Measurements from ENCODE around the gene FLNA.

DNA sequence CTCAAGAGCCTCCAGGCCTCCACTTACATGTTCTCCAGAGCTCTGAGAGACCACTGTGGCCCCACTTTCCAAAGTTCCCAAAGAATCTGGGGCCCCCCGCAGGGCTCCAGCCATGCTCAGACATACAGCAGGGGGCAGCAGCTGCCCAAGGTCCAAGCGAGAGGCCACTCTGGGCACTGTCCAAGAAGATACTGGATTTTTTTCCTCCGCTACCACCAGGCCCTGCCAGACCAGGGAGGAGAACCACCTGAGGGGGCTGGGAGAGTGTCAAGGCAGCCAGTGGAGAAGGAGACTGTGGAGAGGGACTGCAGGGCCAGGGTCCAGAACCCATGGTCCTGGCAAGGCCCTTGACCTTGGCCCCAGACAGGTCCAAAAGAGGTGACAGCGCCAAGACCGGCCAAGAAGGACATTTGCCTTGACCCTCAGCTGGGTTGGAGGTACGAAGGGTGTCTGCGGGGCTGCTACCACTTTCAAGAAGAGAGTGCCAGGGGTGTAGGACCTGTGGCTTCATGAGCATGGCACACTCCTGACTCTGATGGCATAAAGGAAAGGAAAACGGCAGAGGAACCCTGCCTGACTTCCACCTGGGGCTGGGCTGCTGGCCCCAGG lies 10.0 kb upstream of the FLNA start:
- TF ChIP-seq POLR2A (IDR thresholded peaks at IDR 0.05) (no peak), EP300 (IDR thresholded peaks at IDR 0.05) (no peak), POLR2AphosphoS5 (IDR thresholded peaks at IDR 0.05) (no peak)
- TF ChIP-seq, protein P1, sequence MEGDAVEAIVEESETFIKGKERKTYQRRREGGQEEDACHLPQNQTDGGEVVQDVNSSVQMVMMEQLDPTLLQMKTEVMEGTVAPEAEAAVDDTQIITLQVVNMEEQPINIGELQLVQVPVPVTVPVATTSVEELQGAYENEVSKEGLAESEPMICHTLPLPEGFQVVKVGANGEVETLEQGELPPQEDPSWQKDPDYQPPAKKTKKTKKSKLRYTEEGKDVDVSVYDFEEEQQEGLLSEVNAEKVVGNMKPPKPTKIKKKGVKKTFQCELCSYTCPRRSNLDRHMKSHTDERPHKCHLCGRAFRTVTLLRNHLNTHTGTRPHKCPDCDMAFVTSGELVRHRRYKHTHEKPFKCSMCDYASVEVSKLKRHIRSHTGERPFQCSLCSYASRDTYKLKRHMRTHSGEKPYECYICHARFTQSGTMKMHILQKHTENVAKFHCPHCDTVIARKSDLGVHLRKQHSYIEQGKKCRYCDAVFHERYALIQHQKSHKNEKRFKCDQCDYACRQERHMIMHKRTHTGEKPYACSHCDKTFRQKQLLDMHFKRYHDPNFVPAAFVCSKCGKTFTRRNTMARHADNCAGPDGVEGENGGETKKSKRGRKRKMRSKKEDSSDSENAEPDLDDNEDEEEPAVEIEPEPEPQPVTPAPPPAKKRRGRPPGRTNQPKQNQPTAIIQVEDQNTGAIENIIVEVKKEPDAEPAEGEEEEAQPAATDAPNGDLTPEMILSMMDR (IDR thresholded peaks at IDR 0.05): peak in 3 of 6 experiments; percentile 6 to 22 (median 16)
